B cell (primary cell): Measurements from ENCODE around the gene SMIM41. TPM values are rescaled to one million over a fixed set of nuclear protein-coding genes. Genes with fewer than 3 reads are reported as not detected.

Experiments used
- ATAC-seq: fragments of 200-7000 bp; cut with Tn5 transposase; one replicate; pipeline ENCODE4 v1.10.0; 2021; ENCODE audit warnings: low read depth, mild to moderate bottlenecking, moderate number of reproducible peaks, moderate library complexity
- CTCF ChIA-PET: fragments of 350-600 bp; sonication (Branson Sonifier 250); formaldehyde crosslinking; loops from one replicate; lab custom pipeline; 2021; ENCODE audit warnings: antibody characterized with exemption, inconsistent platforms; lab: Charles Lee
- POLR2A ChIA-PET: fragments of 350-600 bp; sonication (Branson Sonifier 250); formaldehyde crosslinking; loops from one replicate; lab custom pipeline; 2021; ENCODE audit warnings: antibody characterized with exemption; lab: Charles Lee
- DNase-seq: peaks from one replicate; pipeline ENCODE4 v3.0.0; 2013
- H2AFZ ChIP-seq: 2 replicates; pipeline ENCODE4 v1.6.1; 2012; ENCODE audit warnings: mild to moderate bottlenecking, low read depth, low read length; ENCODE audit not compliant: insufficient read depth, poor library complexity, severe bottlenecking
- H3K27ac ChIP-seq, 2 donors: 1 replicate in 1 of 2; 2 replicates in 1 of 2; pipeline ENCODE4 v1.5.1; 2012 to 2013; ENCODE audit warnings: low read length in 2 of 2, mild to moderate bottlenecking in 2 of 2, moderate library complexity in 1 of 2
- H3K27me3 ChIP-seq, 4 experiments: fragments of 200-600 bp in 1 of 4; sonication (generic) in 1 of 4; replicated peaks in 1 of 4; 1 replicate in 2 of 4; 2 replicates in 2 of 4; pipeline versions ENCODE4 v1.6.1 to v1.7.0; 2013 to 2016; ENCODE audit warnings: low read length in 3 of 4, mild to moderate bottlenecking in 2 of 4, mixed read lengths in 1 of 4, moderate library complexity in 1 of 4; ENCODE audit not compliant: insufficient read depth in 4 of 4, control insufficient read depth in 3 of 4; ENCODE audit errors: control extremely low read depth in 1 of 4
- H3K36me3 ChIP-seq, 2 experiments: replicated peaks in 1 of 2; 1 replicate in 1 of 2; 2 replicates in 1 of 2; pipeline versions ENCODE4 v1.6.1 to v1.7.1; 2013; ENCODE audit warnings: low read length in 1 of 2; ENCODE audit not compliant: insufficient read depth in 2 of 2, control insufficient read depth in 1 of 2; ENCODE audit errors: control extremely low read depth in 1 of 2, extremely low read depth in 1 of 2
- H3K4me1 ChIP-seq, 2 donors: fragments of 200-600 bp in 1 of 2; sonication (generic) in 1 of 2; 1 replicate in 1 of 2; 2 replicates in 1 of 2; pipeline versions ENCODE4 v1.5.1 to v1.6.1; 2013 to 2017; ENCODE audit warnings: low read length in 2 of 2; ENCODE audit not compliant: control insufficient read depth in 2 of 2, insufficient read depth in 2 of 2
- H3K4me2 ChIP-seq: replicated peaks from 2 replicates; pipeline ENCODE3; 2012; ENCODE audit warnings: mild to moderate bottlenecking, low read depth, low read length; ENCODE audit not compliant: poor library complexity, severe bottlenecking
- H3K4me3 ChIP-seq, 5 experiments: fragments of 200-600 bp in 1 of 5; sonication (generic) in 1 of 5; 1 replicate in 3 of 5; 2 replicates in 2 of 5; pipeline versions ENCODE4 v1.5.1 to v1.7.0; 2011 to 2016; ENCODE audit warnings: low read length in 4 of 5, mild to moderate bottlenecking in 4 of 5, low read depth in 2 of 5, control low read depth in 1 of 5, moderate library complexity in 1 of 5; ENCODE audit not compliant: insufficient read depth in 1 of 5; ENCODE audit errors: control extremely low read depth in 1 of 5, extremely low read depth in 1 of 5
- H3K79me2 ChIP-seq: fragments of 200-600 bp; sonication (generic); one replicate; pipeline ENCODE4 v1.6.0; 2016; ENCODE audit warnings: low read length; ENCODE audit not compliant: control insufficient read depth, insufficient read depth
- H3K9ac ChIP-seq: fragments of 200-600 bp; sonication (generic); 2 replicates; pipeline ENCODE4 v1.6.1; 2017; ENCODE audit warnings: mild to moderate bottlenecking, low read length, moderate library complexity
- H3K9me3 ChIP-seq, 3 donors: one replicate each; pipeline versions ENCODE4 v1.6.1 to v1.7.1; 2013; ENCODE audit warnings: low read length in 2 of 3; ENCODE audit not compliant: control insufficient read depth in 2 of 3, insufficient read depth in 1 of 3; ENCODE audit errors: control extremely low read depth in 1 of 3
- H4K20me1 ChIP-seq: 2 replicates; pipeline ENCODE4 v1.6.0; 2012; ENCODE audit warnings: mild to moderate bottlenecking, low read length; ENCODE audit not compliant: insufficient read depth, control insufficient read depth, poor library complexity, severe bottlenecking
- H3K27ac Mint-ChIP-seq: one replicate; pipeline ENCODE4 v1.8.0; 2021; ENCODE audit warnings: mixed read lengths
- H3K27me3 Mint-ChIP-seq: one replicate; pipeline ENCODE4 v1.8.0; 2021; ENCODE audit warnings: mixed read lengths
- H3K4me1 Mint-ChIP-seq: one replicate; pipeline ENCODE4 v1.8.0; 2021; ENCODE audit warnings: mixed read lengths
- H3K4me3 Mint-ChIP-seq: one replicate; pipeline ENCODE4 v1.8.0; 2021; ENCODE audit warnings: mixed read lengths
- H3K9me3 Mint-ChIP-seq: one replicate; pipeline ENCODE4 v1.8.0; 2022; ENCODE audit warnings: mixed read lengths; ENCODE audit not compliant: insufficient read depth
- EZH2 ChIP-seq: IDR thresholded peaks from 2 replicates; pipeline ENCODE4 v1.6.1; 2012; ENCODE audit warnings: borderline replicate concordance, low read depth, mild to moderate bottlenecking, moderate library complexity, low read length; ENCODE audit not compliant: insufficient read depth, poor library complexity, severe bottlenecking
- WGBS: methylation state at CpG from one replicate; pipeline ENCODE4 v1.1.5; 2013; ENCODE audit warnings: missing lambda C conversion rate; ENCODE audit not compliant: insufficient coverage; 5-methylcytosine and 5-hydroxymethylcytosine counted together
- intact Hi-C: fragments of 100-400 bp; cut with micrococcal nuclease; formaldehyde crosslinking; loops from one replicate; pipeline ENCODE4 v1.10.0; 2022
- polyA plus RNA-seq: library from polyadenylated mRNA; depleted of rRNA; stranded (reverse); fragments of >200 nt; gene quantifications from 2 replicates; pipeline ENCODE4 v1.2.3, GENCODE V29; 2012
- total RNA-seq, 2 donors: library from RNA; stranded (reverse); fragments of 120-200 nt in 1 of 2; gene quantifications; 1 replicate in 1 of 2; 2 replicates in 1 of 2; pipeline versions ENCODE4 v1.2.3 to v1.2.4, GENCODE V29; 2013 to 2022
- TF ChIP-seq, protein P1 (sequence below): fragments of 200-600 bp; IDR thresholded peaks from one replicate; pipeline ENCODE4 v1.8.0; 2022; ENCODE audit warnings: antibody characterized with exemption, mild to moderate bottlenecking

SMIM41 gene
- total and polyA plus RNA-seq, 2 donors (not counting 1 experiment from before 2014, with no cell fraction given), result 0.12 TPM; not detected in 1

DNA sequence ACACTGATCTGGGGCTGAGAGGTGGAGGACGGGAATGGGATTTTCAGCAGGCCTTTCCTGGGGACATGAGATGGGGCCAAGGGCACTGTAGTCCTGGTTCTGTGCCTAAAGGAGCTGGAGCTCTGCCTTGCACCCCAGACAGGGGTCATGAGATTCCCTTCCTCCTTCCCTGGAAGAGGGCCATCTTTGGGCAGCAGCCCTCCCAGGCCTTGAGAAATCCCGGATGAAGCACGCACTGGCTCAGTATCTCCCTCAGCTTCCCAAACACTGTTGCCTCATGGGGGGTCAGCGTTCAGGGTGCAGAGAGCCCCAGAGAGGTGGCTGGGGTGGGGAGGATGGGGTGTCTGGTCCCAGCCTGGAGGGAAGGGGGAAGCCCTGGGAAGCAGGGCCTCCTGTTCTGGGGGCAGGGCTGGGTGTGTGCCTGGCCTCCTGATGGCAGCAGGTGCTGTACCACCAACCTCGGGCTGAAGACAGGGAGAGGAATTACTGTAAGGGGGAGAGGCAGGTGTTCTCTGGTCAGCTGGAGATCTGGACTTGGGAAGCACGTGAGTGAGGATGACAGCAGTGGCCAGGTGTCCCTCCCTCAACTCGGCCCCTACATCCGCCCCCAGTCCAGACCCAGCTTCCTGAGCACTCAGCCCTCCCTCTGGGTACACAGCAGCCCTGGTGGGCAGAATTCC lies 36.7 kb upstream of the SMIM41 start:
- TF ChIP-seq, protein P1, sequence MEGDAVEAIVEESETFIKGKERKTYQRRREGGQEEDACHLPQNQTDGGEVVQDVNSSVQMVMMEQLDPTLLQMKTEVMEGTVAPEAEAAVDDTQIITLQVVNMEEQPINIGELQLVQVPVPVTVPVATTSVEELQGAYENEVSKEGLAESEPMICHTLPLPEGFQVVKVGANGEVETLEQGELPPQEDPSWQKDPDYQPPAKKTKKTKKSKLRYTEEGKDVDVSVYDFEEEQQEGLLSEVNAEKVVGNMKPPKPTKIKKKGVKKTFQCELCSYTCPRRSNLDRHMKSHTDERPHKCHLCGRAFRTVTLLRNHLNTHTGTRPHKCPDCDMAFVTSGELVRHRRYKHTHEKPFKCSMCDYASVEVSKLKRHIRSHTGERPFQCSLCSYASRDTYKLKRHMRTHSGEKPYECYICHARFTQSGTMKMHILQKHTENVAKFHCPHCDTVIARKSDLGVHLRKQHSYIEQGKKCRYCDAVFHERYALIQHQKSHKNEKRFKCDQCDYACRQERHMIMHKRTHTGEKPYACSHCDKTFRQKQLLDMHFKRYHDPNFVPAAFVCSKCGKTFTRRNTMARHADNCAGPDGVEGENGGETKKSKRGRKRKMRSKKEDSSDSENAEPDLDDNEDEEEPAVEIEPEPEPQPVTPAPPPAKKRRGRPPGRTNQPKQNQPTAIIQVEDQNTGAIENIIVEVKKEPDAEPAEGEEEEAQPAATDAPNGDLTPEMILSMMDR, result no peak
- no peak for TF ChIP-seq EZH2
- H3K9me3 ChIP-seq, result no peaks in the 10 kb centered on the region
- Mint-ChIP-seq H3K27me3 (no peaks in the 10 kb centered on the region), H3K4me3 (peak overlapping the region; percentile 29), H3K4me1 (peaks cover 56% of the 10 kb centered on the region), H3K27ac (no peak overlapping the region), H3K9me3 (no peaks in the 10 kb centered on the region)
- H4K20me1 ChIP-seq, result no peaks in the 10 kb centered on the region
- no peaks in the 10 kb centered on the region for H3K36me3 ChIP-seq
- peaks cover 44% of the 10 kb centered on the region for H3K79me2 ChIP-seq
- H2AFZ ChIP-seq, result no peak overlapping the region
- peak overlapping the region; percentile 78 for H3K4me2 ChIP-seq
- H3K27me3 ChIP-seq, result no peaks in the 10 kb centered on the region
- ChIA-PET CTCF (interaction anchor here (1.0 to 32.6 kb wide), 7 partner anchors 8 to 74 kb away, joined by 3 to 1315 read pairs (median 11); partner anchors contain the start of genes ATG101, NR4A1 and SMIM41), POLR2A (no interaction called here)
- ATAC-seq (no peak), DNase-seq (no peak)
- peak overlapping the region; percentile 75 to 77 for H3K27ac ChIP-seq
- intact Hi-C loops, result loop anchor here (1.0 kb wide), 1 partner anchor 7 kb away; no protein-coding TSS in a partner anchor
- H3K4me1 ChIP-seq, result peaks cover 27 to 46% of the 10 kb centered on the region in 2 donors
- 87% methylated on average over 3 of the region's 8 CpGs for WGBS
- H3K4me3 ChIP-seq, result peak overlapping the region in 3 of 5 experiments; percentile 32 to 54 (median 54)
- peak overlapping the region; percentile 47 for H3K9ac ChIP-seq
